IMR-90 (cell line): ENCODE results near the gene ABCD1. TPM values are rescaled to one million over a fixed set of nuclear protein-coding genes. Genes with fewer than 3 reads are reported as not detected.

ENCODE experiments used
- ATAC-seq: fragments of 200-7000 bp; cut with Tn5 transposase; 2 replicates; pipeline ENCODE4 v1.9.1; 2020; ENCODE audit warnings: low read depth, mild to moderate bottlenecking, moderate library complexity
- BruUV-seq: library from RNA; stranded (reverse); fragments of 400-500 nt; replicated peaks from 2 replicates; lab custom pipeline; 2021; lab: Mats Ljungman, UMichigan
- CTCF ChIA-PET: fragments of 300-600 bp; formaldehyde crosslinking; extraction: SDS; loops from one replicate; lab custom pipeline; 2021; ENCODE audit warnings: antibody characterized with exemption; lab: Yijun Ruan, JAX
- POLR2A ChIA-PET: fragments of 300-600 bp; sonication (Branson Sonifier 250); formaldehyde crosslinking; loops from one replicate; lab custom pipeline; 2022; ENCODE audit warnings: antibody characterized with exemption; ENCODE audit not compliant: unreplicated experiment; lab: Charles Lee
- DNase-seq: peaks from one replicate; pipeline ENCODE4 v3.0.0; 2013
- H2AFZ ChIP-seq: replicated peaks from 2 replicates; pipeline ENCODE3; 2013; ENCODE audit warnings: low read length, mild to moderate bottlenecking; ENCODE audit not compliant: poor library complexity
- H2AK5ac ChIP-seq: 2 replicates; pipeline ENCODE4 v1.6.1; 2013; ENCODE audit warnings: low read depth, low read length, inconsistent platforms
- H2AK9ac ChIP-seq: replicated peaks from 2 replicates; pipeline ENCODE3; 2013; ENCODE audit warnings: mild to moderate bottlenecking, low read depth, low read length, moderate library complexity; ENCODE audit not compliant: poor library complexity
- H2BK120ac ChIP-seq: 2 replicates; pipeline ENCODE4 v1.6.1; 2013; ENCODE audit warnings: low read depth, low read length, inconsistent platforms
- H2BK15ac ChIP-seq: 3 replicates; pipeline ENCODE4 v1.6.1; 2013; ENCODE audit warnings: low read depth, low read length, inconsistent platforms
- H2BK20ac ChIP-seq: 2 replicates; pipeline ENCODE4 v1.6.1; 2013; ENCODE audit warnings: low read depth, mild to moderate bottlenecking, inconsistent platforms, low read length, moderate library complexity
- H2BK5ac ChIP-seq: 2 replicates; pipeline ENCODE4 v1.6.1; 2013; ENCODE audit warnings: mild to moderate bottlenecking, low read depth, low read length, inconsistent platforms; ENCODE audit not compliant: poor library complexity, severe bottlenecking
- H3K14ac ChIP-seq: replicated peaks from 2 replicates; pipeline ENCODE4 v1.6.1; 2013; ENCODE audit warnings: low read depth, low read length, inconsistent platforms
- H3K18ac ChIP-seq: 2 replicates; pipeline ENCODE4 v1.6.1; 2013; ENCODE audit warnings: low read depth, low read length, control low read depth
- H3K23ac ChIP-seq: 2 replicates; pipeline ENCODE4 v1.6.1; 2013; ENCODE audit warnings: low read depth, low read length, inconsistent platforms
- H3K27ac ChIP-seq: 2 replicates; pipeline ENCODE4 v1.5.1; 2013; ENCODE audit warnings: mild to moderate bottlenecking, control low read depth, low read length; ENCODE audit not compliant: insufficient read depth
- H3K27me3 ChIP-seq: 2 replicates; pipeline ENCODE4 v1.6.1; 2013; ENCODE audit warnings: low read length; ENCODE audit not compliant: control insufficient read depth, insufficient read depth
- H3K36me3 ChIP-seq: 2 replicates; pipeline ENCODE4 v1.6.1; 2013; ENCODE audit warnings: low read length, mixed read lengths; ENCODE audit not compliant: control insufficient read depth, insufficient read depth
- H3K4ac ChIP-seq: 2 replicates; pipeline ENCODE4 v1.6.1; 2013; ENCODE audit warnings: low read depth, low read length, inconsistent platforms
- H3K4me1 ChIP-seq: 2 replicates; pipeline ENCODE4 v1.6.1; 2013; ENCODE audit warnings: low read length, mixed read lengths; ENCODE audit not compliant: control insufficient read depth, insufficient read depth
- H3K4me2 ChIP-seq: 2 replicates; pipeline ENCODE4 v1.6.1; 2013; ENCODE audit warnings: low read depth, mild to moderate bottlenecking, control low read depth, low read length, moderate library complexity
- H3K4me3 ChIP-seq: 2 replicates; pipeline ENCODE4 v1.5.1; 2013; ENCODE audit warnings: low read depth, mild to moderate bottlenecking, control low read depth, low read length, moderate library complexity; ENCODE audit not compliant: insufficient read depth
- H3K56ac ChIP-seq: 2 replicates; pipeline ENCODE4 v1.6.1; 2013; ENCODE audit warnings: low read length, inconsistent platforms; ENCODE audit not compliant: insufficient read depth; ENCODE audit errors: extremely low read depth
- H3K79me1 ChIP-seq, 2 experiments: 2 replicates each; pipeline ENCODE4 v1.6.1; 2013; ENCODE audit warnings: low read length in 2 of 2, inconsistent platforms in 1 of 2, low read depth in 1 of 2
- H3K9ac ChIP-seq: 2 replicates; pipeline ENCODE4 v1.6.1; 2013; ENCODE audit warnings: low read depth, low read length, control low read depth
- H3K9me1 ChIP-seq: 2 replicates; pipeline ENCODE4 v1.6.1; 2013; ENCODE audit warnings: low read length, inconsistent platforms; ENCODE audit not compliant: insufficient read depth
- H3K9me3 ChIP-seq: 2 replicates; pipeline ENCODE4 v1.6.1; 2013; ENCODE audit warnings: low read length; ENCODE audit not compliant: control insufficient read depth, insufficient read depth
- H4K20me1 ChIP-seq: 2 replicates; pipeline ENCODE4 v1.6.1; 2013; ENCODE audit warnings: low read length, inconsistent platforms; ENCODE audit not compliant: insufficient read depth
- H4K5ac ChIP-seq: 2 replicates; pipeline ENCODE4 v1.6.1; 2013; ENCODE audit warnings: mild to moderate bottlenecking, low read depth, low read length, control low read depth
- H4K8ac ChIP-seq, 2 experiments: 2 replicates each; pipeline ENCODE4 v1.6.1; 2013; ENCODE audit warnings: low read depth in 2 of 2, low read length in 2 of 2, control low read depth in 1 of 2, inconsistent platforms in 1 of 2
- H4K91ac ChIP-seq: 2 replicates; pipeline ENCODE4 v1.6.1; 2013; ENCODE audit warnings: low read depth, low read length, inconsistent platforms; ENCODE audit not compliant: insufficient read depth
- CTCF ChIP-seq: conservative IDR thresholded peaks from 2 replicates; pipeline ENCODE4 v1.5.1; 2012; ENCODE audit warnings: mild to moderate bottlenecking, low read depth, low read length, improper control_type of control experiment
- ELK1 ChIP-seq: fragments of 150-350 bp; IDR thresholded peaks from 2 replicates; pipeline ENCODE4 v1.6.1; 2016; ENCODE audit warnings: low read depth, mild to moderate bottlenecking, low read length, moderate library complexity, borderline replicate concordance
- MAZ ChIP-seq: IDR thresholded peaks from 2 replicates; pipeline ENCODE4 v1.6.1; 2012; ENCODE audit warnings: low read depth, mild to moderate bottlenecking, low read length, improper control_type of control experiment, moderate library complexity, borderline replicate concordance
- POLR2A ChIP-seq: IDR thresholded peaks from 2 replicates; pipeline ENCODE4 v1.6.1; 2012; ENCODE audit warnings: mild to moderate bottlenecking, low read depth, low read length
- RAD21 ChIP-seq: IDR thresholded peaks from 2 replicates; pipeline ENCODE4 v1.6.1; 2012; ENCODE audit warnings: low read length, improper control_type of control experiment
- RFX5 ChIP-seq: IDR thresholded peaks from 2 replicates; pipeline ENCODE4 v1.8.0; 2012; ENCODE audit warnings: low read depth, mild to moderate bottlenecking, low read length, moderate library complexity
- SMC3 ChIP-seq: fragments of 150-350 bp; IDR thresholded peaks from 2 replicates; pipeline ENCODE4 v1.6.1; 2016; ENCODE audit warnings: low read depth, mild to moderate bottlenecking, antibody characterized with exemption, low read length, moderate library complexity
- USF2 ChIP-seq: fragments of 150-350 bp; IDR thresholded peaks from 2 replicates; pipeline ENCODE4 v1.6.1; 2017; ENCODE audit warnings: mild to moderate bottlenecking, antibody characterized with exemption, low read length, low read depth
- WGBS, 2 experiments: methylation state at CpG; one replicate each; pipeline versions ENCODE4 v1.1.5 to v1.1.7; 2013; ENCODE audit warnings: missing lambda C conversion rate in 2 of 2; ENCODE audit not compliant: insufficient read length in 1 of 2; ENCODE audit errors: extremely low coverage in 2 of 2; 5-methylcytosine and 5-hydroxymethylcytosine counted together
- dilution Hi-C: fragments of 300-500 bp; cut with HindIII; formaldehyde crosslinking; loops from one replicate; pipeline ENCODE4 v1.14.3; 2018; ENCODE audit warnings: low sequenced_read_pairs; ENCODE audit not compliant: unreplicated experiment
- in situ Hi-C: fragments of 300-500 bp; cut with MboI; formaldehyde crosslinking; loops from 3 replicates; pipeline ENCODE4 v1.14.3; 2019; ENCODE audit warnings: low sequenced_read_pairs, inconsistent platforms, mixed read lengths
- intact Hi-C: fragments of 100-400 bp; cut with micrococcal nuclease; formaldehyde crosslinking; loops from 2 replicates; pipeline ENCODE4 v1.10.0; 2022
- polyA plus RNA-seq, 3 experiments: library from polyadenylated mRNA; depleted of rRNA; stranded (reverse); fragments of >200 nt; gene quantifications; 2 replicates each; pipeline ENCODE4 v1.2.3, GENCODE V29; 2012; ENCODE audit warnings: low replicate concordance in 1 of 3
- total RNA-seq: library from RNA; depleted of rRNA; stranded (reverse); fragments of >200 nt; gene quantifications from 2 replicates; pipeline ENCODE4 v1.2.3, GENCODE V29; 2012

The ABCD1 gene
- total and polyA plus RNA-seq, 2 of the 4 experiments (the other 2 are of a cell fraction), result 4.3 to 7.0 TPM

GRCh38 chrX:153686711-153687110, 37.9 kb upstream of the ABCD1 start:
- Histone ChIP-seq H3K9ac (no peak overlapping the region), H3K14ac (no peak overlapping the region), H4K20me1 (peaks cover 12% of the 10 kb centered on the region), H2BK5ac (no peak overlapping the region), H2AFZ (no peak overlapping the region), H3K36me3 (peaks cover 4% of the 10 kb centered on the region), H3K56ac (no peak overlapping the region), H3K27ac (no peak overlapping the region), H4K91ac (no peak overlapping the region), H3K23ac (no peak overlapping the region), H4K5ac (no peak overlapping the region), H2BK15ac (no peak overlapping the region), H3K4me2 (no peak overlapping the region), H3K9me3 (peaks cover 6% of the 10 kb centered on the region; the same call in 1 of the 2 replicates), H3K18ac (no peak overlapping the region), H3K4me1 (peaks cover 9% of the 10 kb centered on the region), H3K4ac (no peak overlapping the region), H2BK20ac (no peak overlapping the region), H3K79me1 (0 out of 4 replicates have a peak, but pooled peaks cover 0 to 6% of the 10 kb centered on the region in 2 experiments), H3K4me3 (no peak overlapping the region), H2BK120ac (no peak overlapping the region), H3K27me3 (no peaks in the 10 kb centered on the region; the same call in 1 of the 2 replicates), H4K8ac (no peak overlapping the region), H3K9me1 (peaks cover 5% of the 10 kb centered on the region; the same call in 1 of the 2 replicates), H2AK5ac (no peak overlapping the region), H2AK9ac (no peak overlapping the region)
- no peak for ATAC-seq
- no peak for TF ChIP-seq RFX5
- TF ChIP-seq SMC3, result no peak
- no peak for TF ChIP-seq USF2
- TF ChIP-seq CTCF, result no peak
- TF ChIP-seq ELK1, result no peak
- no peak for TF ChIP-seq MAZ
- TF ChIP-seq POLR2A, result no peak
- no peak for TF ChIP-seq RAD21
- ChIA-PET POLR2A (no interaction called here), CTCF (no interaction called here)
- no peak for DNase-seq
- intact Hi-C loops (no loop called here), in situ Hi-C loops (no loop called here), dilution Hi-C loops (no loop called here)
- BruUV-seq, result no TSS peak
- no CpG with 5 or more reads among the region's 9 CpGs for WGBS, 2 experiments
